HL-60 (cell line): ENCODE measurements around the gene ADD3.

ENCODE experiments used
- DNase-seq, 2 experiments: peaks; one replicate each; pipeline ENCODE4 v3.0.0-alpha.2; 2010 to 2020; ENCODE audit warnings: low read depth in 1 of 2, low spot score in 1 of 2
- H3K27ac ChIP-seq: fragments of 250-450 bp; sonication (Bioruptor Pico); replicated peaks from 2 replicates; pipeline ENCODE4 v1.5.1; 2020; ENCODE audit warnings: mild to moderate bottlenecking, moderate library complexity
- H3K27me3 ChIP-seq: fragments of 250-450 bp; sonication (Bioruptor Pico); 2 replicates; pipeline ENCODE4 v1.5.1; 2021; ENCODE audit warnings: mild to moderate bottlenecking, moderate library complexity; ENCODE audit not compliant: insufficient read depth, poor library complexity, severe bottlenecking
- H3K4me3 ChIP-seq: replicated peaks from 2 replicates; pipeline ENCODE4 v1.5.1; 2011; ENCODE audit warnings: mild to moderate bottlenecking, control low read depth, low read length; ENCODE audit not compliant: insufficient read depth
- CTCF ChIP-seq: IDR thresholded peaks from one replicate; pipeline ENCODE4 v1.5.1; 2011; ENCODE audit warnings: low read length, control low read depth, inconsistent platforms; ENCODE audit not compliant: insufficient read depth
- GABPA ChIP-seq: IDR thresholded peaks from 2 replicates; pipeline ENCODE4 v1.6.1; 2012; ENCODE audit warnings: low read depth
- POLR2AphosphoS5 ChIP-seq: IDR thresholded peaks from 2 replicates; pipeline ENCODE4 v1.6.1; 2012; ENCODE audit warnings: low read depth
- REST ChIP-seq: IDR thresholded peaks from 2 replicates; pipeline ENCODE4 v1.6.1; 2012; ENCODE audit warnings: low read depth; ENCODE audit not compliant: insufficient replicate concordance
- SPI1 ChIP-seq: IDR thresholded peaks from 2 replicates; pipeline ENCODE4 v1.6.1; 2012; ENCODE audit warnings: low read depth, mild to moderate bottlenecking, borderline replicate concordance

ADD3 gene

GRCh38 chr10:110052916-110053315 is 45.1 kb downstream of the ADD3 start:
- DNase-seq, result no peak
- no peak overlapping the region for H3K27ac ChIP-seq
- no peak for TF ChIP-seq REST
- TF ChIP-seq CTCF, result no peak
- TF ChIP-seq SPI1, result no peak
- no peak for TF ChIP-seq GABPA
- no peak for TF ChIP-seq POLR2AphosphoS5
- no peaks in the 10 kb centered on the region for H3K27me3 ChIP-seq
- no peak overlapping the region for H3K4me3 ChIP-seq

- no peak overlapping the region for H3K27ac ChIP-seq
- no peak for DNase-seq
- TF ChIP-seq GABPA (no peak), CTCF (no peak), POLR2AphosphoS5 (no peak), SPI1 (no peak), REST (no peak)
- no peaks in the 10 kb centered on the region for H3K27me3 ChIP-seq
- no peak overlapping the region for H3K4me3 ChIP-seq
Observed at GRCh38 chr10:110056822-110057221, 49.0 kb downstream of the ADD3 start.

GRCh38 chr10:110057456-110057855 is 49.7 kb downstream of the ADD3 start:
- TF ChIP-seq POLR2AphosphoS5 (no peak), CTCF (no peak), SPI1 (no peak), GABPA (no peak), REST (no peak)
- Histone ChIP-seq H3K27me3 (no peaks in the 10 kb centered on the region), H3K27ac (no peak overlapping the region), H3K4me3 (no peak overlapping the region)
- no peak for DNase-seq
